Measurements from ENCODE around the gene ZFPM1.
A peak's percentile ranks its signal among the peaks of the same experiment; 100 is the strongest.

Gene ZFPM1

DNA sequence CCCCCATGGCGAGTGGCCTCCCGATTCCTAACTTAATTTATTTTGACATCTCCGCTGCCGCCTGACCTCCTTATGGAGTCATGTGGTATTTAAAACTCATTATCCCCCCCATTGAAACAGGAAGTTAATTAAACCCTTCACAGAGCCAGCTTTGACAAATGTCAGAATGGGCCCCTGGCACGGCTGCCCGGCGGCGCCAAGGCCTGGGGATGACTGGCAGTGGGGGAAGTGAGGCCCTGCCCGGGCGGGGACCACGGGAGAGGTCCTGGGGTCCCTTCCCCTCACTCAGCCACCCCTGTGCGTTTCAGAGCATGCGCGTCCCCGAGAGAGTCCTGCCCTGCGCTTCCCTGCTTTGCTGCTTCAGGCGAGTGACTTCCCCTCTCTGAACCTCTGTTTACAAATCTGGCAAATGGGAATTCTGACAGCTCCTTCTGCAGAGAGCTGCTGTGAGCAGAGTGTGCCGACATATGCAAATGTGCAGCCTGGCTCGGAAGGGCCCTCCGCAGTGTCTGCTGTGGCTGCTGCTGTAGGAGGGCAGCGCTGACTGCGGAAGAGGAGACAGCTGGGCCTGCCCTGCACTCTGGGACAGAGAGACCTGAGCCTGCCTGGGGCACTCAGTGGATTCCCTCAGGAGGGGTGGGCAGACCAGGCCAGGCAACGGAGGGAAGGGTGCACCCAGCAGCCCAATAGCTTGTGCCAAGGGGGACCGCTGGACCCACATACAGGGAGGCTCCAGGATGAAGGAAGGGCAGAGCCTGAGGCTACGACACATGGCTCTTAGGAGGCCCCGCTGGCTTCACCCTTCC lies 4.4 kb upstream of the ZFPM1 start:
- TF ChIP-seq, protein P1, sequence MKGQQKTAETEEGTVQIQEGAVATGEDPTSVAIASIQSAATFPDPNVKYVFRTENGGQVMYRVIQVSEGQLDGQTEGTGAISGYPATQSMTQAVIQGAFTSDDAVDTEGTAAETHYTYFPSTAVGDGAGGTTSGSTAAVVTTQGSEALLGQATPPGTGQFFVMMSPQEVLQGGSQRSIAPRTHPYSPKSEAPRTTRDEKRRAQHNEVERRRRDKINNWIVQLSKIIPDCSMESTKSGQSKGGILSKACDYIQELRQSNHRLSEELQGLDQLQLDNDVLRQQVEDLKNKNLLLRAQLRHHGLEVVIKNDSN (IDR thresholded peaks at IDR 0.05) = no peak
- TF ChIP-seq TCF12 (IDR thresholded peaks at IDR 0.05; ENCODE audit: low read depth) (no peak), TAF1 (IDR thresholded peaks at IDR 0.05; ENCODE audit: low read depth) (no peak), ZBTB7A (IDR thresholded peaks at IDR 0.05; ENCODE audit: low read depth) (no peak), EP300 (IDR thresholded peaks at IDR 0.05; ENCODE audit: borderline replicate concordance) (no peak), RAD21 (IDR thresholded peaks at IDR 0.05; ENCODE audit: low read depth) (no peak), NFIC (IDR thresholded peaks at IDR 0.05) (no peak), CREB1 (IDR thresholded peaks at IDR 0.05; ENCODE audit: low read depth) (no peak), FOXM1 (IDR thresholded peaks at IDR 0.05; ENCODE audit: borderline replicate concordance, low read depth) (no peak), YY1 (IDR thresholded peaks at IDR 0.05; ENCODE audit: low read depth) (no peak), TEAD4 (IDR thresholded peaks at IDR 0.05) (no peak)
- TF ChIP-seq, protein P2, sequence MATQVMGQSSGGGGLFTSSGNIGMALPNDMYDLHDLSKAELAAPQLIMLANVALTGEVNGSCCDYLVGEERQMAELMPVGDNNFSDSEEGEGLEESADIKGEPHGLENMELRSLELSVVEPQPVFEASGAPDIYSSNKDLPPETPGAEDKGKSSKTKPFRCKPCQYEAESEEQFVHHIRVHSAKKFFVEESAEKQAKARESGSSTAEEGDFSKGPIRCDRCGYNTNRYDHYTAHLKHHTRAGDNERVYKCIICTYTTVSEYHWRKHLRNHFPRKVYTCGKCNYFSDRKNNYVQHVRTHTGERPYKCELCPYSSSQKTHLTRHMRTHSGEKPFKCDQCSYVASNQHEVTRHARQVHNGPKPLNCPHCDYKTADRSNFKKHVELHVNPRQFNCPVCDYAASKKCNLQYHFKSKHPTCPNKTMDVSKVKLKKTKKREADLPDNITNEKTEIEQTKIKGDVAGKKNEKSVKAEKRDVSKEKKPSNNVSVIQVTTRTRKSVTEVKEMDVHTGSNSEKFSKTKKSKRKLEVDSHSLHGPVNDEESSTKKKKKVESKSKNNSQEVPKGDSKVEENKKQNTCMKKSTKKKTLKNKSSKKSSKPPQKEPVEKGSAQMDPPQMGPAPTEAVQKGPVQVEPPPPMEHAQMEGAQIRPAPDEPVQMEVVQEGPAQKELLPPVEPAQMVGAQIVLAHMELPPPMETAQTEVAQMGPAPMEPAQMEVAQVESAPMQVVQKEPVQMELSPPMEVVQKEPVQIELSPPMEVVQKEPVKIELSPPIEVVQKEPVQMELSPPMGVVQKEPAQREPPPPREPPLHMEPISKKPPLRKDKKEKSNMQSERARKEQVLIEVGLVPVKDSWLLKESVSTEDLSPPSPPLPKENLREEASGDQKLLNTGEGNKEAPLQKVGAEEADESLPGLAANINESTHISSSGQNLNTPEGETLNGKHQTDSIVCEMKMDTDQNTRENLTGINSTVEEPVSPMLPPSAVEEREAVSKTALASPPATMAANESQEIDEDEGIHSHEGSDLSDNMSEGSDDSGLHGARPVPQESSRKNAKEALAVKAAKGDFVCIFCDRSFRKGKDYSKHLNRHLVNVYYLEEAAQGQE (IDR thresholded peaks at IDR 0.05; ENCODE audit: low read depth) = no peak
- TF ChIP-seq, protein P3, sequence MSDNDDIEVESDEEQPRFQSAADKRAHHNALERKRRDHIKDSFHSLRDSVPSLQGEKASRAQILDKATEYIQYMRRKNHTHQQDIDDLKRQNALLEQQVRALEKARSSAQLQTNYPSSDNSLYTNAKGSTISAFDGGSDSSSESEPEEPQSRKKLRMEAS (IDR thresholded peaks at IDR 0.05) = no peak

DNA sequence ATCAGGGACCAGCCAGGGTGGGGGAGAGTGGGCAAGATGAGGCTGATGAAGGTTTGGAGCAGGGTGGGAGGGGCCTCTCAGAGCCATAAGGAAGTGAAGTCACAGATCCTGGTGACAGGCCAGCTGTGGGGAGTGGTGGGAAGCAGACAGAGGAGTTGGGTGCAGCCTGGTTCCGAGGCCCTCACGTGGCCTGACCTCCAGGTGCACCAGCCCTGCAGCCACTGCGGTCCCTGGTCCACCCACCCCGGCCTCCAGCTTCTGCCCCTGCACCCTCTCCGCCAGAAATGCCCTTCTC lies 3.9 kb upstream of the ZFPM1 start:
- TF ChIP-seq ZBTB7A (IDR thresholded peaks at IDR 0.05; ENCODE audit: low read depth) = no peak
- no peak for TF ChIP-seq TEAD4 (IDR thresholded peaks at IDR 0.05)
- TF ChIP-seq, protein P2 (IDR thresholded peaks at IDR 0.05; ENCODE audit: low read depth) = no peak
- no peak for TF ChIP-seq NFIC (IDR thresholded peaks at IDR 0.05)
- TF ChIP-seq FOXM1 (IDR thresholded peaks at IDR 0.05; ENCODE audit: borderline replicate concordance, low read depth) = no peak
- TF ChIP-seq TAF1 (IDR thresholded peaks at IDR 0.05; ENCODE audit: low read depth) = no peak
- no peak for TF ChIP-seq RAD21 (IDR thresholded peaks at IDR 0.05; ENCODE audit: low read depth)

DNA sequence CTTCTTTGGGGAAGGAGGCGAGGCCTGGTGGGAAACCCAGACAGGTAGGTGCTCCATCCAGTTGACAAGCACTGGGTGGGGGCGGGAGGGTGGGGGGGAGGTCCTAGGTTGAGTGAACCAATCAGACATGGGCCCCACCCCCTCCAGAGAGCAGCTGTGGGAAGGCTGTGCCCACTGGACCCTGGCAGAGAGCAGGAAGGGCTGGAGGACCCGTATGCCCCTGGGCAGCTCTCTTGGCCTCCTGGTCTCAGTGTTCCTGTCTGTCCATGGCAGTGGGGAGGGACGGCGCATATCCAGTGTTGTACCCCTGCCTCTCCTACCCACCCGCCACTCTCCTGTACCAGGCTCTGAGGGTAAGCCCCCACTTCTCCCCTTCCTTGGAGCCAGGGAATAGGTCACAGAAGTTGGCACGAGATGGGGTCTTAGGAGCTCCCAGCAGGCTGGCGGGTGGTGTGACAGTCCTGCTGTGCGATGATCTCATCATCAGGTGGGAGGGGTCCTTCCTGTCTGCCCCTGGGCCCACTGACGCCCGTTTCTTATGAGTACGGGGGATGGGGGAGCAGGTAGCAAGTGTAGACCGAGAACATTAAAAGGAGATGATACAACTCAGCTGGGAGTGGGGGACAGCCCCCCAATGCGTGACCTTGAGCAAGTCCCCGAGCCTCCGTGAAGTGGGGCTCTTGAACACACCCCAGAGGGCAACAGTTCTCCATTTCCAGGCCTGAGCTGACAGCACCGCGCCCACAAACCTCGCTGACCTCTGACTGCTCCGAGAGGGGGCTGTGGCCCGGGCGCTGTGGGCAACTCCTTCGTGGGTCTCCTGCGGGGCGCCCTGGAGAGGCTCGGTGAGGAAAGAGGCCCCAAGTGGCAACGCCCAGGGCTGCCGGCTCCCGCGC lies 1.2 kb upstream of the ZFPM1 start:
- TF ChIP-seq FOXM1 (IDR thresholded peaks at IDR 0.05; ENCODE audit: borderline replicate concordance, low read depth) (no peak), ZBTB7A (IDR thresholded peaks at IDR 0.05; ENCODE audit: low read depth) (peak; percentile 17; the same call in 1 of the 2 replicates)

DNA sequence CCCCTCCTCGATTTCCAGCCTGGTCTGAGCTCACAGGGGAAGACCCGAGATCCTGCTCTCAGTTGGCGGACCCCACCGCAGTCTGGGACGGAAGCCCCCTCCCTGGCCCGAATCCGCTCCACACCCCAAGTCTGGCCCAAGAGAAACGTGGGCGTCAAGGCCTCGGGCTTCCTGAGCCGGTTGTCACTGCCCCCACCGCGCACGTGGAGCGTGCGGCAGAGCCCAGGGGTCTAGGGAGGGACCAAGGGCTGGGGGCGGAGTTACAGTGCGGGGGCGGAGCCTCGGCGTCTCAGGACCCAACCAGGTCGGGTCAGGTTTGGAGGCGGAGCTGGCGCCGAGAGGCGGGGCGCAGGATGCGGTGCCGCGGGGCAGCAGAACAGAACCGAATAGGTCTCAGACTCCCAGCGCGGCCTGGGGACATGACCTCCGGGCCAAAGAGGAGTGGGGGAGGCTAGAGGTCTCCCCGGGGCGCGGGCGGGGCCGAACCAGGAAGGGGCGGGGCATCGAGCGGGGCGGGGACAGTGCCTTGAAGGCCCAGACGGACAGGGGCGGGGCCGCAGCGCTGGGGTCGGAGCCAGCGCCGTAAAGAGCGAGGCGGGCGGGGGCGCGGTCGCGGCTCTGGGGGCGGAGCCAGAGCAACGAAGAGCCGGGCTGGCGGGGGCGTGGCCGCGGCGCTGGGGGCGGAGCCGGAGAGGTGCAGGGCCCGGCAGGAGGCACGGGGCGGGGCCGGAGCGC lies 431 bp upstream of the ZFPM1 start:
- TF ChIP-seq RAD21 (IDR thresholded peaks at IDR 0.05; ENCODE audit: low read depth) = no peak
- TF ChIP-seq YY1 (IDR thresholded peaks at IDR 0.05; ENCODE audit: low read depth) = no peak
- TF ChIP-seq, protein P3 (IDR thresholded peaks at IDR 0.05) = peak; percentile 100
- TF ChIP-seq CREB1 (IDR thresholded peaks at IDR 0.05; ENCODE audit: low read depth) = no peak
- TF ChIP-seq EGR1 (IDR thresholded peaks at IDR 0.05) = peak; percentile 72
- TF ChIP-seq, protein P1 (IDR thresholded peaks at IDR 0.05) = peak; percentile 68
- 0 out of 2 replicates have a peak, but pooled peaks have one; percentile 15 for TF ChIP-seq NFIC (IDR thresholded peaks at IDR 0.05)

GRCh38 chr16:88453611-88454522 lies 787 bp downstream of the ZFPM1 start:
- TF ChIP-seq CREB1 (IDR thresholded peaks at IDR 0.05; ENCODE audit: low read depth) = no peak
- no peak for TF ChIP-seq NFIC (IDR thresholded peaks at IDR 0.05)
- no peak for TF ChIP-seq TCF12 (IDR thresholded peaks at IDR 0.05; ENCODE audit: low read depth)
- TF ChIP-seq, protein P2 (IDR thresholded peaks at IDR 0.05; ENCODE audit: low read depth) = no peak
- TF ChIP-seq CEBPB (IDR thresholded peaks at IDR 0.05) = no peak
- no peak for TF ChIP-seq RAD21 (IDR thresholded peaks at IDR 0.05; ENCODE audit: low read depth)
- TF ChIP-seq, protein P1 (IDR thresholded peaks at IDR 0.05) = no peak
- no peak for TF ChIP-seq EGR1 (IDR thresholded peaks at IDR 0.05)
- TF ChIP-seq YY1 (IDR thresholded peaks at IDR 0.05; ENCODE audit: low read depth) = no peak
- no peak for TF ChIP-seq EP300 (IDR thresholded peaks at IDR 0.05; ENCODE audit: borderline replicate concordance)
- no peak for TF ChIP-seq TAF1 (IDR thresholded peaks at IDR 0.05; ENCODE audit: low read depth)
- TF ChIP-seq ZBTB7A (IDR thresholded peaks at IDR 0.05; ENCODE audit: low read depth) = no peak
- TF ChIP-seq FOXM1 (IDR thresholded peaks at IDR 0.05; ENCODE audit: borderline replicate concordance, low read depth) = no peak
